ENCODE data around the gene GBP4. TPM values are rescaled to one million over a fixed set of nuclear protein-coding genes. Genes with fewer than 3 reads are reported as not detected.

The GBP4 gene
- total RNA-seq, 2 donors from 2014 or later, result 37.7 to 60.6 TPM

DNA sequence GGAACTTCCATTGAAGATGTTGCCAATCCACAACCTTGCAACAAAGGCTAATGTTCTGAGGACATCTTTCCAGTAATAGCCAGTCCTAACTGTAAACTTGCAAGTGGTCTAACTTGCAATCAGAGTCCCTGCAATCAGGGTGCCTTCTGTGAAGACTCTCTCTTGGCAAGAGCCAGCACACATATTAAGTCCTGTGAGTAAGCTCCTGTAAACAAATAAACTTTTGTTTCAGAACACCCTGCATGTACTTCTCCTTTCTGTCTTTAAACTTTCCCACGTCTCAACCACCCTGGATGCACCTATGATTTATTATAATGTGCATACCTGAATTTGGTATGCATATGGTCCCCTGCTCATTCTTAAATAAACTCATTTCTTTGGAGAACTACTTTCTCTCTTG lies 32.0 kb downstream of the GBP4 start:
- ATAC-seq (replicated peaks in 1 of 2), result no peak
- no peak overlapping the region for H3K4me3 Mint-ChIP-seq
- H3K4me1 Mint-ChIP-seq (ENCODE audit: low read depth), result peaks cover 20% of the 10 kb centered on the region
- H3K9me3 Mint-ChIP-seq, result peaks cover 9 to 12% of the 10 kb centered on the region in 2 donors
- H3K27ac Mint-ChIP-seq, result no peak overlapping the region
- no peak for DNase-seq
- peaks cover 9 to 12% of the 10 kb centered on the region in 2 donors for H3K36me3 Mint-ChIP-seq (ENCODE audit: insufficient read depth in 2 of 2)
- H3K27me3 Mint-ChIP-seq (ENCODE audit: low read depth), result no peaks in the 10 kb centered on the region

DNA sequence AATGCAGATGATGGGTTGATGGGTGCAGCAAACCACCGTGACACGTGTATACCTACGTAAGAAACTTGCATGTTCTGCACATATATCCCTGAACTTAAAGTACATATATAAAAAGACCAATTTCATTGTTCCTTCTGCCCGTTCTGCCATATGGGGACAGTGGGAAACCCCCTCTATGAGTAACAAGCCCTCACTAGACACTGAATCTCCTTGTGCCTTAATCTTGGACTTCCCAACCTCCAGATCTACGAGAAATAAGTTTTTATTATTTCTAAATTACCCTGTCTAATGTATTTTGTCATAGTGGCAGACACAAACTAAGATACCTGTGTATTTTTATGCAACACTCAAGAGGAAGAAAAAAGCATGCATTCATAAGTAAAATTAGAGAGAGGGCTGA lies 32.9 kb downstream of the GBP4 start:
- Mint-ChIP-seq H3K27me3 (ENCODE audit: low read depth) (no peaks in the 10 kb centered on the region), H3K9me3 (peaks cover 7 to 12% of the 10 kb centered on the region in 2 donors), H3K4me1 (ENCODE audit: low read depth) (peaks cover 11% of the 10 kb centered on the region), H3K4me3 (no peak overlapping the region), H3K36me3 (ENCODE audit: insufficient read depth in 2 of 2) (peaks cover 4 to 7% of the 10 kb centered on the region in 2 donors), H3K27ac (no peak overlapping the region)
- DNase-seq (no peak), ATAC-seq (replicated peaks in 1 of 2) (no peak)

DNA sequence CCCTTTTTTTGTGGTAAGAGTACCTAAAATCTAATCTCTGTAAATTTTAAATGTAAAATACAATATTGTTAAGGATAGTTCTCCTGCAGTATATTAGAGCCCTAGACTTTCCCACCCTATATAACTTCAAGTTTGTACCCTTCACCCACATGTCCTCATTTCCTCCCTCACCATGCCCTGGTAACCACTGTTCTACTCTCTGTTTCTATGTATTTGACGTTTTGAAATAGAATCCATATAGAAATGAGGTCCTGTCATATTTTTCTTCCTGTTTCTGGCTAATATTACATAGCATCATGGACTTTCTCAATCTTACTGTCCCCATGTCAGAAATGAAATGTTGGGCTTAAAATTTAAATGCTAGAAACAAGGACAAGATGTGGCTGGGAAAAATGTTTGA lies 47.7 kb downstream of the GBP4 start:
- Mint-ChIP-seq H3K36me3 (ENCODE audit: insufficient read depth in 2 of 2) (peaks cover 3 to 7% of the 10 kb centered on the region in 2 donors), H3K27me3 (ENCODE audit: low read depth) (no peaks in the 10 kb centered on the region), H3K4me3 (no peak overlapping the region), H3K27ac (no peak overlapping the region), H3K9me3 (peaks cover 3% of the 10 kb centered on the region in 2 donors), H3K4me1 (ENCODE audit: low read depth) (peaks cover 4% of the 10 kb centered on the region)
- ATAC-seq (replicated peaks in 1 of 2) (no peak), DNase-seq (no peak)

DNA sequence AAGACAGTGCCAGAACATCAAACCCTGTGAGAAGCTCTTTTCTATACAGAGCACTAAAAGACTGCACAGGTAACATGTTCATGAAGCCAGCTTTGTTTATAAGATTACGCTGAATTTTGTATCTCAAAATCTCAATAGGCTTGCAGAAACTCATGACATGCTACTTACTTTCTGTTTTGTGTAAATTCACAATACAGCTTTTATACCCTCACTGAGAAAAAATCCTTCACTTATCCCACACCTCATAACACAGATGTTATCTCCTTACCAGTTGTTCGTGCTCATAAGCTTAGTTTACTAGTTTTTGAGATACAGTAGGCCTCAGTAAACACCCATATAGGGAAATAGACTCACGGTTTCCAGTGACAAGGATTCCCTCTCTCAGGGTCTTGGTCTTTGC lies 48.8 kb downstream of the GBP4 start:
- peaks cover 4% of the 10 kb centered on the region for H3K4me1 Mint-ChIP-seq (ENCODE audit: low read depth)
- H3K4me3 Mint-ChIP-seq, result no peak overlapping the region
- ATAC-seq (replicated peaks in 1 of 2) (no peak), DNase-seq (no peak)
- H3K27ac Mint-ChIP-seq, result no peak overlapping the region
- no peaks in the 10 kb centered on the region for H3K36me3 Mint-ChIP-seq (ENCODE audit: insufficient read depth in 2 of 2)
- no peaks in the 10 kb centered on the region for H3K27me3 Mint-ChIP-seq (ENCODE audit: low read depth)
- no peaks in the 10 kb centered on the region for H3K9me3 Mint-ChIP-seq

DNA sequence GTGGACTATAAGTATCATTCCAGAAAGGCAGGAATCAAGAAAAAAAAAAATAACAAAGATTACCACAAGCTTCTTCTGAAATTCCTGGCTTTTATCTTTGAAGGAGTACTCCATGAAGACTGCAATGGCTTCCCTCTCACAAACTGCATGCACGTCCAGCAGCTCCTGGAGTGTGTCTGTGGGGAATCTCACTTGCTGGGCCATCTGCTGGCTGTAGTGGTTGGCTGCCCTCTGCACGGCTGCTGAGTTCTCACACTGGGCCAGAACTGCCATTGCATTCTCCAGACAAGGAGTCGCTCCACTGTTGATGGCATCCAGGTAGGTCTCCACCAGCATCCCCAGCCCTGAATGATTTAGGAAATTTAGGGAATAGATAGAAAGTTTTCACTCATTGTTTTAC lies 49.5 kb downstream of the GBP4 start:
- no peak overlapping the region for H3K4me3 Mint-ChIP-seq
- H3K27ac Mint-ChIP-seq, result no peak overlapping the region
- no peaks in the 10 kb centered on the region for H3K9me3 Mint-ChIP-seq
- H3K4me1 Mint-ChIP-seq (ENCODE audit: low read depth), result peaks cover 4% of the 10 kb centered on the region
- DNase-seq, result no peak
- no peak for ATAC-seq (replicated peaks in 1 of 2)
- no peaks in the 10 kb centered on the region for H3K27me3 Mint-ChIP-seq (ENCODE audit: low read depth)
- no peaks in the 10 kb centered on the region for H3K36me3 Mint-ChIP-seq (ENCODE audit: insufficient read depth in 2 of 2)

DNA sequence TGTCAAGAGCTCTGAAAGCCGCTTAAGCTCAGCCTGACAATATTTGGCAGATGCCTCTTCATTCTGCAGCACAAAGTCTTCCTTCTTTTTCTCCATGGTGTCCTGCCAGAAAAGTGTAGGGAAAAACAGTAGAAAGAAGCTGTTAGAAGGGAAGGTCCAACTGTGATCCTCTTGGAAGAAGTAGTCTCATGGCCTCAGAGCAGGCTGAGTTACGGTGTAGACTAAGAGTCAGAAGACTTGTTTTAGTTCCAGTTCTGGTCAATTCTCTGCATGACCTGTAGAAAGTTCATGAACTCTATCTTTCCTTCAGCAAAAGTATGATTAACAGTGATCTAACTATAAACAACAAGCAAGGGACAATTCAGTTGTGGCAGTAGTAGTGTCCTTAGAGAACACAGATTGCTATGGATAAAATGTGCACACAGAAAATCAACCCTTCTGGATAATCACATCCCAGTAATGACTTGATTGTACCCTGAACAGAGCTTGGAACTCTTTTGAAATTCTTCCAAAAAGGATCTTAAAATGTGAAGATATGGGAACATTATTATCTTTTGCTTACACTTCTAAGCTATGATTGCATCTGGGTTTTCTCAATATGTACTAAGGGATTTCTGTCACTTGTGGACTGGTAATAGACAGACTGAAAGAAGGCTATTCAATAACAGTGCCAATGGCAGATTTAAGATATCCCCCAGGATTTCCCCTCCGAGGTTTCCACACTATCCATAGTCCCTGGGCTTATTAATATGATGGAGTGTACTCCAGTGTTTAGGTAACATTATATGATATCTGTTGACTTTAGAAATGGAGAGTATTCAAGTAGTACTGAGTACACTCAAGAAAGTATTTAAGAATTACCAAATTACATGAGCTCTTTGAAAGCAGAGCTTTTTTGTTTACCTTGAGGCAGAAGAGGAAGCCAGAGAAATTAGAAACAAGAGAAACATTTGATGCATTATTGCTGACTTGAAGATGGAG lies 50.8 kb downstream of the GBP4 start:
- H3K36me3 Mint-ChIP-seq (ENCODE audit: insufficient read depth in 2 of 2), result no peaks in the 10 kb centered on the region
- DNase-seq (no peak), ATAC-seq (replicated peaks in 1 of 2) (no peak)
- no peak overlapping the region for H3K4me3 Mint-ChIP-seq
- H3K27me3 Mint-ChIP-seq (ENCODE audit: low read depth), result no peaks in the 10 kb centered on the region
- no peaks in the 10 kb centered on the region for H3K9me3 Mint-ChIP-seq
- peak overlapping the region; percentile 66 for H3K27ac Mint-ChIP-seq
- peaks cover 4% of the 10 kb centered on the region for H3K4me1 Mint-ChIP-seq (ENCODE audit: low read depth)

DNA sequence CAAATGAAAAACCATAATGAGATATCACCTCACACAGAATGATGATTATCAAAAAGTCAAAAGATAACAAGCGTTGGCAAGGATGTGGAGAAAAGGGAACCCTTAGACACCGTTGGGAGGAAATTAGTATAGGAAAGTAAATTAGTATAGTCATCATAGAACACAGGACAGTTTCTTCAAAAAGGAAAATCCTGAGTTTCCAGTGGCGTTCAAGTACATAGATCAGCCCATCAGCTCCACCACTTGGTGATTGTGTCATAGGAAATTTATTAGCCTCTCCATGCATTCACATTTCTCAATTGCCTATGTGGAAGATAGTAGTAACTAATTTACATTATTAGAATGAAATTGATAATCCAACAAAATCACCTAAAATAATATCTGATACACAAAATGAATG lies 52.0 kb downstream of the GBP4 start:
- H3K4me1 Mint-ChIP-seq (ENCODE audit: low read depth), result peaks cover 2% of the 10 kb centered on the region
- no peak overlapping the region for H3K27ac Mint-ChIP-seq
- no peaks in the 10 kb centered on the region for H3K27me3 Mint-ChIP-seq (ENCODE audit: low read depth)
- no peaks in the 10 kb centered on the region for H3K9me3 Mint-ChIP-seq
- no peaks in the 10 kb centered on the region for H3K36me3 Mint-ChIP-seq (ENCODE audit: insufficient read depth in 2 of 2)
- ATAC-seq (replicated peaks in 1 of 2) (no peak), DNase-seq (no peak)
- H3K4me3 Mint-ChIP-seq, result no peak overlapping the region

DNA sequence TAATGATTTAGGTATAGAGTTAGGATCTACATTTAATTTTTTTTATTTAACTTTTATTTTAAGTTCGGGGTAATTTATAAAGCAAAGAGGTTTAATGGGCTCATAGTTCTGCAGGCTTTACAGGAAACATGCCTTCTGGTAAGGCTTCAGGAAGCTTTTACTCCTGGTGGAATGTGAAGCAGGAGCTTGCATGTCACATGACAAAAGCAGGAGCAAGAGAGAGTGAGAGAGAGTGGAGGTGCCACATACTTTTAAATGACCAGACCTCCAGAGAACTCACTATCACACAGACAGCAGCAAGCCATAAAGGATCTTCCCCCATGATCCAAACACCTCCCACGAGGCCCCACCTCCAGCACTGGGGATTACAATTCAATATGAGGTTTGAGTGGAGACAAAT lies 55.3 kb downstream of the GBP4 start:
- Mint-ChIP-seq H3K27me3 (ENCODE audit: low read depth) (no peaks in the 10 kb centered on the region), H3K4me1 (ENCODE audit: low read depth) (peaks cover 13% of the 10 kb centered on the region), H3K27ac (no peak overlapping the region), H3K36me3 (ENCODE audit: insufficient read depth in 2 of 2) (peaks cover 0 to 4% of the 10 kb centered on the region in 2 donors), H3K4me3 (no peak overlapping the region), H3K9me3 (no peaks in the 10 kb centered on the region)
- ATAC-seq (replicated peaks in 1 of 2), result no peak
- DNase-seq, result no peak

DNA sequence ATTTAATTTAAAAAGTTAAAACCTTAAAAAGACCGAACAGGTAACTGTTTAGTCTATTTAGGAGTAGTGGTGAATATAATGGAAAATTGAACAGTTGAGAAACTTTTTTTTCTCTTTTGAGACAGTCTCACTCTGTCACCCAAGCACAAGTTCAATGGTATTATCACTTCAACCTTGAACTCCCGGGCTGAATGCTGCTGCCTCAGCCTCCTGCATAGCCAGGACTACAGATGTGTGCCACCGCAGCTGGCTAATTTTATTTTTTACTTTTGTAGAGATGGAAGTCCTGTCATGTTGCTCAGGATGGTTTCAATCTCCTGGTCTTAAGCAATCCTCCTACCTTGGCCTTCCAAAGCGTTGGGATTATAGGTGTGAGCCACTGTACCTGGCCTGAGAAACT lies 56.6 kb downstream of the GBP4 start:
- ATAC-seq (replicated peaks in 1 of 2), result no peak
- Mint-ChIP-seq H3K9me3 (peaks cover 0 to 3% of the 10 kb centered on the region in 2 donors), H3K27ac (no peak overlapping the region), H3K4me3 (no peak overlapping the region), H3K4me1 (ENCODE audit: low read depth) (peaks cover 13% of the 10 kb centered on the region), H3K27me3 (ENCODE audit: low read depth) (no peaks in the 10 kb centered on the region), H3K36me3 (ENCODE audit: insufficient read depth in 2 of 2) (peaks cover 0 to 5% of the 10 kb centered on the region in 2 donors)
- no peak for DNase-seq

DNA sequence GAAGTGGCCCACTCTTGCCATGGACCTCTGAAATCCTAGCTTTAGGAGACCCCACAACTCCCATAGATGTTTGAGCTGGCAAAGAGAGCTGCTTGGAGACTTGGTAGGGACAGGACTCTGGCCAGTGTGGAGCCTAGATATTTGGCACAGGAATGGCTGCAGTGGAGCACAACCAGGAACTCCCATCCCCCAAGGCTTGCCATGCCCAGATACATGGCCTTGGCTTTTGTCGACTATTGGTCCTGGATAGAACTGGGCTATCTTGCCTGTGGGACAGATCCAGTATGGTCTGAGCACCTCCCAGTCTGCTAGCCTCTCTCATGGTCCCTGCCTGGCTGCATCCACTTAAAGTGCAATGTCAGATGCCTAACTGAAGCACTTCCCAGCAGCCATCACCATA lies 65.0 kb downstream of the GBP4 start:
- Mint-ChIP-seq H3K4me3 (no peak overlapping the region), H3K27me3 (ENCODE audit: low read depth) (no peaks in the 10 kb centered on the region), H3K9me3 (peaks cover 3 to 12% of the 10 kb centered on the region in 2 donors), H3K27ac (no peak overlapping the region), H3K4me1 (ENCODE audit: low read depth) (peaks cover 23% of the 10 kb centered on the region), H3K36me3 (ENCODE audit: insufficient read depth in 2 of 2) (peaks cover 7 to 10% of the 10 kb centered on the region in 2 donors)
- ATAC-seq (replicated peaks in 1 of 2) (no peak), DNase-seq (no peak)

Other genes with a start within 250 kb of the GBP4 start
- 10 to 100 TPM; 47.9 to 71.4 TPM for gene KYAT3, start 206.3 kb downstream of the GBP4 start, total RNA-seq
- gene RBMXL1, start 206.3 kb downstream of the GBP4 start, total RNA-seq, result 10 to 100 TPM; 18.6 to 32.0 TPM
- 1 to 10 TPM; 7.1 to 9.0 TPM for gene GBP3, start 176.1 kb downstream of the GBP4 start, total RNA-seq
- gene GBP1, start 133.7 kb downstream of the GBP4 start, total RNA-seq, result 10 to 100 TPM; 44.9 to 58.9 TPM
- 100 to 1,000 TPM; 309 to 356 TPM for gene GBP2, start 72.8 kb downstream of the GBP4 start, total RNA-seq
- under 1 TPM in 1 of 2 donors, not detected in 1; 0.23 TPM for gene GBP7, start 22.9 kb downstream of the GBP4 start, total RNA-seq
- gene GBP5, start 73.9 kb upstream of the GBP4 start, total RNA-seq, result 100 to 1,000 TPM; 135 to 209 TPM
- 1 to 10 TPM; 2.8 to 3.3 TPM for gene GBP6, start 165.1 kb upstream of the GBP4 start, total RNA-seq

All from activated T-cell treated with anti-CD3 and anti-CD28 coated beads, Interleukin-2, amount 50 U/mL, for 72 hours (primary cell).